Prostate gland (tissue), 2 donors: ENCODE measurements around the gene SAYSD1.

Experiments used
- CTCF ChIP-seq, 4 experiments: fragments of 200-600 bp in 2 of 4; fragments of 450-650 bp in 2 of 4; sonication (generic) in 2 of 4; IDR thresholded peaks; 1 replicate in 3 of 4; 2 replicates in 1 of 4; pipeline ENCODE4 v1.5.1; 2016 to 2019; ENCODE audit warnings: antibody characterized with exemption in 4 of 4, mild to moderate bottlenecking in 2 of 4, moderate library complexity in 2 of 4
- POLR2A ChIP-seq: fragments of 450-650 bp; IDR thresholded peaks from one replicate; pipeline ENCODE4 v1.6.1; 2016; ENCODE audit warnings: antibody characterized with exemption, mild to moderate bottlenecking
- POLR2AphosphoS5 ChIP-seq: sonication (generic); formaldehyde crosslinking; IDR thresholded peaks from one replicate; pipeline ENCODE4 v1.6.1; 2017; ENCODE audit warnings: antibody characterized with exemption

- TF ChIP-seq CTCF (IDR thresholded peaks at IDR 0.05) (no peak), POLR2A (no peak), POLR2AphosphoS5 (no peak)
These were observed 32.7 kb downstream of the SAYSD1 start for GRCh38 chr6:39082310-39082709.
